K562 (cell line): ENCODE data around the gene BRAF. TPM values are rescaled to one million over a fixed set of nuclear protein-coding genes. Genes with fewer than 3 reads are reported as not detected.

Source experiments
- CTBP1 ChIP-seq: fragments of 450-650 bp; IDR thresholded peaks from 2 replicates; pipeline ENCODE4 v1.6.1; 2016; ENCODE audit warnings: borderline replicate concordance
- GABPB1 ChIP-seq: sonication (generic); formaldehyde crosslinking; IDR thresholded peaks from 2 replicates; pipeline ENCODE4 v1.8.0; 2022; ENCODE audit warnings: mild to moderate bottlenecking, missing genetic modification reagents
- GATAD2B ChIP-seq: fragments of 450-650 bp; IDR thresholded peaks from 2 replicates; pipeline ENCODE4 v1.6.1; 2017; ENCODE audit warnings: mild to moderate bottlenecking, borderline replicate concordance
- KDM2B ChIP-seq: fragments of 250-450 bp; sonication (Bioruptor Pico); IDR thresholded peaks from 2 replicates; pipeline ENCODE4 v1.8.0; 2021; ENCODE audit warnings: mild to moderate bottlenecking, moderate library complexity
- NFIC ChIP-seq: fragments of 450-650 bp; IDR thresholded peaks from 2 replicates; pipeline ENCODE4 v1.6.1; 2017; ENCODE audit warnings: mild to moderate bottlenecking, inconsistent platforms
- PHF20 ChIP-seq: fragments of 450-650 bp; IDR thresholded peaks from 2 replicates; pipeline ENCODE4 v1.6.1; 2018; ENCODE audit not compliant: partially characterized antibody
- SIN3B ChIP-seq: fragments of 450-650 bp; IDR thresholded peaks from 2 replicates; pipeline ENCODE4 v1.6.1; 2017; ENCODE audit warnings: low read depth, mild to moderate bottlenecking, moderate library complexity
- SMC3 ChIP-seq: conservative IDR thresholded peaks from 2 replicates; pipeline ENCODE4 v1.6.1; 2011; ENCODE audit warnings: low read depth, low read length, improper control_type of control experiment; ENCODE audit not compliant: insufficient read depth
- YY1 ChIP-seq, 3 experiments: IDR thresholded peaks; 2 replicates each; pipeline ENCODE4 v1.6.1; 2011; ENCODE audit warnings: low read length in 2 of 3, mild to moderate bottlenecking in 2 of 3, moderate library complexity in 2 of 3, borderline replicate concordance in 1 of 3, control low read depth in 1 of 3, low read depth in 1 of 3; ENCODE audit not compliant: insufficient read depth in 3 of 3, insufficient replicate concordance in 2 of 3, control insufficient read depth in 1 of 3, insufficient read length in 1 of 3; ENCODE audit errors: extremely low read depth in 1 of 3
- ZNF12 ChIP-seq: sonication (generic); formaldehyde crosslinking; IDR thresholded peaks from 2 replicates; pipeline ENCODE4 v1.4.0; 2020; ENCODE audit warnings: mild to moderate bottlenecking, missing genetic modification reagents
- polyA plus RNA-seq, 8 experiments: library from polyadenylated mRNA; depleted of rRNA in 4 of 8; stranded (reverse) in 5 of 8; unstranded in 3 of 8; fragments of >200 nt; fragmentation: Nextera tagmentation in 2 of 8; fragmentation: Illumina TruSeq in 1 of 8; extraction: Ambion mirVana in 2 of 8; extraction: Trizol in 1 of 8; gene quantifications; 2 replicates each; pipeline versions ENCODE4 v1.2.1 to v1.2.3, GENCODE V29; 2011 to 2014; ENCODE audit warnings: inconsistent platforms in 1 of 8, missing spikeins in 1 of 8
- total RNA-seq, 7 experiments: library from RNA; depleted of rRNA in 6 of 7; stranded (reverse); fragments of >200 nt in 6 of 7; fragmentation: Illumina TruSeq in 2 of 7; extraction: Trizol in 2 of 7; gene quantifications; 2 replicates each; pipeline versions ENCODE4 v1.2.1 to v1.2.3, GENCODE V29; 2011 to 2021; ENCODE audit warnings: low replicate concordance in 1 of 7
- TF ChIP-seq, protein P1 (sequence below), 2 experiments: IDR thresholded peaks; 2 replicates each; pipeline ENCODE4 v1.6.1; 2012; ENCODE audit warnings: improper control_type of control experiment in 2 of 2, low read depth in 2 of 2, low read length in 2 of 2, borderline replicate concordance in 1 of 2
- TF ChIP-seq, protein P2 (sequence below): fragments of 450-650 bp; IDR thresholded peaks from 2 replicates; pipeline ENCODE4 v1.6.1; 2016; ENCODE audit warnings: antibody characterized with exemption
- TF ChIP-seq, protein P3 (sequence below), 2 experiments: fragments of 450-650 bp in 1 of 2; sonication (generic) in 1 of 2; formaldehyde crosslinking in 1 of 2; IDR thresholded peaks; 2 replicates each; pipeline versions ENCODE4 v1.7.1 to v1.9.0; 2016 to 2022; ENCODE audit warnings: inconsistent platforms in 1 of 2, mild to moderate bottlenecking in 1 of 2, missing genetic modification reagents in 1 of 2

The BRAF gene
- total and polyA plus RNA-seq, 9 of the 15 experiments (the other 6 are each of a cell fraction or from before 2014, with no cell fraction given), result 3.6 to 38.3 (median 21.9) TPM

DNA sequence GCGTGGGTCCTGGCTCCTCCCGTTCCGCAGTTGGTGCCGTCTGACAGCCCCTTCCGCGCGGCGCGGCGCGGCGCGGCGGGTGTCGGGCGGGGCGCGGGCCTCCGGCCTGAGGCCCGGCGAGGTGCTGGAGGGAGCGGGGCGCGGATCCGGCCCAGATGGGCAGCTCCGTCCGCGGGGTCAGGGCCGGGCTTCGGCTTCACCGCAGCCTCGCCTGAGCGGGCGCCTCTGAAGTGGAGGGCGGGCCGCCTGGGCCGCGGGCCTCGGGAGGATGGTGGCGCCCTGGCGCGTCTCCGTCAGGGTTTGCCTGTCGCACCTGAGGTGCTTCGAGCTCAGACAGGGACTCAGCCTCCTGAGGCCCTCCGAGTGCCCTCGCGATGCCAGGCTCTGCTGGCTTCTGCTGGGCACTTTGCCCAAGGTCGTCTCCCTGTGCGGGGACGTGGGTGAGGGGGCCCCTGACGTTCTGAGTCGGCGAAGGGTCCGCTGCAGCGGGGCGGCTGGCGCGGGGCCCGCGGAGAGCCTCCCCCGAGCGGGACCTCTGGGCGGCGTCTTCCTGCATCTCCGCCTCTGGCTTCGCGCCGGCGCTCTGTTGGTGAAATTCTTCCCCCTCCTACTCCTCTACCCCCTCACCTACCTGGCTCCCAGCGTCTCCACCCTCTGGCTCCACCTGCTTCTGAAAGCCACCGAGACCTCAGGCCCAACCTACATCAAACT lies 251.5 kb downstream of the BRAF start (continued):
- TF ChIP-seq, protein P1, sequence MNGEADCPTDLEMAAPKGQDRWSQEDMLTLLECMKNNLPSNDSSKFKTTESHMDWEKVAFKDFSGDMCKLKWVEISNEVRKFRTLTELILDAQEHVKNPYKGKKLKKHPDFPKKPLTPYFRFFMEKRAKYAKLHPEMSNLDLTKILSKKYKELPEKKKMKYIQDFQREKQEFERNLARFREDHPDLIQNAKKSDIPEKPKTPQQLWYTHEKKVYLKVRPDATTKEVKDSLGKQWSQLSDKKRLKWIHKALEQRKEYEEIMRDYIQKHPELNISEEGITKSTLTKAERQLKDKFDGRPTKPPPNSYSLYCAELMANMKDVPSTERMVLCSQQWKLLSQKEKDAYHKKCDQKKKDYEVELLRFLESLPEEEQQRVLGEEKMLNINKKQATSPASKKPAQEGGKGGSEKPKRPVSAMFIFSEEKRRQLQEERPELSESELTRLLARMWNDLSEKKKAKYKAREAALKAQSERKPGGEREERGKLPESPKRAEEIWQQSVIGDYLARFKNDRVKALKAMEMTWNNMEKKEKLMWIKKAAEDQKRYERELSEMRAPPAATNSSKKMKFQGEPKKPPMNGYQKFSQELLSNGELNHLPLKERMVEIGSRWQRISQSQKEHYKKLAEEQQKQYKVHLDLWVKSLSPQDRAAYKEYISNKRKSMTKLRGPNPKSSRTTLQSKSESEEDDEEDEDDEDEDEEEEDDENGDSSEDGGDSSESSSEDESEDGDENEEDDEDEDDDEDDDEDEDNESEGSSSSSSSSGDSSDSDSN (IDR thresholded peaks at IDR 0.05; ENCODE audit: borderline replicate concordance in 1 of 2, low read depth in 2 of 2, low read length in 2 of 2), result peak in 1 of 2 experiments; percentile 79; a peak in 1 of 4 replicates
- TF ChIP-seq ZNF12 (CRISPR knock-in tag) (0 out of 2 replicates have a peak, but pooled peaks have one; percentile 21), SMC3 (no peak), CTBP1 (peak; percentile 94), GABPB1 (CRISPR knock-in tag) (peak; percentile 55), YY1 (IDR thresholded peaks at IDR 0.05; ENCODE audit: borderline replicate concordance in 1 of 3, control insufficient read depth in 1 of 3, extremely low read depth in 1 of 3, insufficient read depth in 3 of 3, insufficient read length in 1 of 3, insufficient replicate concordance in 2 of 3, low read depth in 1 of 3, low read length in 2 of 3) (peak in 2 of 3 experiments; percentile 12 to 24), SIN3B (peak; percentile 50), NFIC (peak; percentile 73), KDM2B (CRISPR knock-in tag) (peak; percentile 81), PHF20 (peak; percentile 65), GATAD2B (peak; percentile 88)
- TF ChIP-seq, protein P2, sequence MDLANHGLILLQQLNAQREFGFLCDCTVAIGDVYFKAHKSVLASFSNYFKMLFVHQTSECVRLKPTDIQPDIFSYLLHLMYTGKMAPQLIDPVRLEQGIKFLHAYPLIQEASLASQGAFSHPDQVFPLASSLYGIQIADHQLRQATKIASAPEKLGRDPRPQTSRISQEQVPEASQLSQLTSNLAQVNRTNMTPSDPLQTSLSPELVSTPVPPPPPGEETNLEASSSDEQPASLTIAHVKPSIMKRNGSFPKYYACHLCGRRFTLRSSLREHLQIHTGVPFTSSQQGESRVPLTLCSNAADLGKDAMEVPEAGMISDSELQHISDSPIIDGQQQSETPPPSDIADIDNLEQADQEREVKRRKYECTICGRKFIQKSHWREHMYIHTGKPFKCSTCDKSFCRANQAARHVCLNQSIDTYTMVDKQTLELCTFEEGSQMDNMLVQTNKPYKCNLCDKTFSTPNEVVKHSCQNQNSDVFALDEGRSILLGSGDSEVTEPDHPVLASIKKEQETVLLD, result peak; percentile 13; the same call in 1 of the 2 replicates
- TF ChIP-seq, protein P3, sequence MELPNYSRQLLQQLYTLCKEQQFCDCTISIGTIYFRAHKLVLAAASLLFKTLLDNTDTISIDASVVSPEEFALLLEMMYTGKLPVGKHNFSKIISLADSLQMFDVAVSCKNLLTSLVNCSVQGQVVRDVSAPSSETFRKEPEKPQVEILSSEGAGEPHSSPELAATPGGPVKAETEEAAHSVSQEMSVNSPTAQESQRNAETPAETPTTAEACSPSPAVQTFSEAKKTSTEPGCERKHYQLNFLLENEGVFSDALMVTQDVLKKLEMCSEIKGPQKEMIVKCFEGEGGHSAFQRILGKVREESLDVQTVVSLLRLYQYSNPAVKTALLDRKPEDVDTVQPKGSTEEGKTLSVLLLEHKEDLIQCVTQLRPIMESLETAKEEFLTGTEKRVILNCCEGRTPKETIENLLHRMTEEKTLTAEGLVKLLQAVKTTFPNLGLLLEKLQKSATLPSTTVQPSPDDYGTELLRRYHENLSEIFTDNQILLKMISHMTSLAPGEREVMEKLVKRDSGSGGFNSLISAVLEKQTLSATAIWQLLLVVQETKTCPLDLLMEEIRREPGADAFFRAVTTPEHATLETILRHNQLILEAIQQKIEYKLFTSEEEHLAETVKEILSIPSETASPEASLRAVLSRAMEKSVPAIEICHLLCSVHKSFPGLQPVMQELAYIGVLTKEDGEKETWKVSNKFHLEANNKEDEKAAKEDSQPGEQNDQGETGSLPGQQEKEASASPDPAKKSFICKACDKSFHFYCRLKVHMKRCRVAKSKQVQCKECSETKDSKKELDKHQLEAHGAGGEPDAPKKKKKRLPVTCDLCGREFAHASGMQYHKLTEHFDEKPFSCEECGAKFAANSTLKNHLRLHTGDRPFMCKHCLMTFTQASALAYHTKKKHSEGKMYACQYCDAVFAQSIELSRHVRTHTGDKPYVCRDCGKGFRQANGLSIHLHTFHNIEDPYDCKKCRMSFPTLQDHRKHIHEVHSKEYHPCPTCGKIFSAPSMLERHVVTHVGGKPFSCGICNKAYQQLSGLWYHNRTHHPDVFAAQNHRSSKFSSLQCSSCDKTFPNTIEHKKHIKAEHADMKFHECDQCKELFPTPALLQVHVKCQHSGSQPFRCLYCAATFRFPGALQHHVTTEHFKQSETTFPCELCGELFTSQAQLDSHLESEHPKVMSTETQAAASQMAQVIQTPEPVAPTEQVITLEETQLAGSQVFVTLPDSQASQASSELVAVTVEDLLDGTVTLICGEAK (IDR thresholded peaks at IDR 0.05), result 0 out of 2 replicates have a peak, but pooled peaks have one; percentile 44
- TF ChIP-seq, protein P3 (CRISPR knock-in tag; IDR thresholded peaks at IDR 0.05), result no peak
